ENCODE data around the gene TGFB2.

The TGFB2 gene

DNA sequence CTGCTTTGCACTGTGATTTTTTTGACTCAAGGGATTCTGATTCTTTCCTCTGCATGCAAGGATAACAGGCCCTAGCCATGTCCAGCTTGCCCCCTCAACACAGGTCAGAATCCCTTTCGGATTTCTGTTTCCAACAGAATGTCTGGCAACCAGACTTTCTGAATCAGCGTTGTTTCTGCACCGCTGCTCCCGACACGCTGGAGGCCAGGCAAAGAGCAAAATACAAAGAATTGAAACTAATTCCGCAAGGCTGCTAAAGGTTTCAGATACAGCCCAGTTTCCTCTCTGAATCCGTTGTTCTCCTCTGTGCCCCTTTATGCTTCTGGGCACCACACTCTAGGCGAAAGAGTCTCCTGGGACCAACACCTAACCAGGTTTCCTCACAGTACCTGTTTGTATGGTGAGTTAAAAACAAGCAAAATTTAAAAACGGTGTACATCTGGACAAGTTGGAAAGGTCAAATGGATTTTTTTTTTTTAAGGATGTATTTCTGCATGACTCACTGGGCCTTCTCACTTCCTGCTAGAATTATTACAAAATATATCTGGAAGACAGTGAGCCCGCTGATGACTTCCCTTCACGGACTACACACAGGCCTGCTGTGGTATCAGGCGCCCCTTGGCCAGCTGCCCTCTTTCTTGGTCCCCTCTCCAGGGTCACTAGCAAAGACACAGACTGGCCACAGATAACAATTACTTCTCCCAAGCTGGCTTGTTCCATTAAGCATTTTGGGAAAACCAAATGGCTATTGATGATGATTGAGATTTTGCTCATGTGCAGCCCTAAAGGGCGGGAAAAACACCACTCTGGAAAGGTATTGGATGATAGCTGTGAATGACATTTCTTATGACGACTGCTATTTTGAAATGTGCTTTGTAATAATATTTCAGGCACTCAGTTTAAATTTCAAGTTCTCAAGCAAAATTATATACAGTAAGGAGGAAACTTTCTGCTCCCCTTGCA lies 118.3 kb downstream of the TGFB2 start:
- DNase-seq (ENCODE audit: low spot score), result peak; percentile 51

DNA sequence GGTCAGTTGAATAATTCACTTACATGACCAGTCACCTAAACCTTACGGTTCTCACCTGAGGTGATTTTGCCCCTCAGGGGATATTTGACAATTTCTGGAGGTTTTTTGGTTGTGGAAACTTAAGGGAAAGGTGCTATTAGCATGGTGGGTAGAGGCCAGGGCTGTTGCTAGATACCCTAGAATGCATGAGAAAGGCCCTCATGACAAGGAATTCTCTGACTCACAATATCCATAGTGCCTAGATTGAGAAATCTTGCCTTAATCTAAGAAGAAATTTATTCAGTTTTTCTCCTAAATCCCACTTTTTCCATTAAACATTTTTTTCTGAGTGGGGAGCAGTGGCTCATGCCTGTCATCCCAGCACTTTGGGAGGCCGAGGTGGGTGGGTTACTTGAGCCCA lies 119.7 kb downstream of the TGFB2 start:
- DNase-seq (ENCODE audit: low spot score), result no peak

DNA sequence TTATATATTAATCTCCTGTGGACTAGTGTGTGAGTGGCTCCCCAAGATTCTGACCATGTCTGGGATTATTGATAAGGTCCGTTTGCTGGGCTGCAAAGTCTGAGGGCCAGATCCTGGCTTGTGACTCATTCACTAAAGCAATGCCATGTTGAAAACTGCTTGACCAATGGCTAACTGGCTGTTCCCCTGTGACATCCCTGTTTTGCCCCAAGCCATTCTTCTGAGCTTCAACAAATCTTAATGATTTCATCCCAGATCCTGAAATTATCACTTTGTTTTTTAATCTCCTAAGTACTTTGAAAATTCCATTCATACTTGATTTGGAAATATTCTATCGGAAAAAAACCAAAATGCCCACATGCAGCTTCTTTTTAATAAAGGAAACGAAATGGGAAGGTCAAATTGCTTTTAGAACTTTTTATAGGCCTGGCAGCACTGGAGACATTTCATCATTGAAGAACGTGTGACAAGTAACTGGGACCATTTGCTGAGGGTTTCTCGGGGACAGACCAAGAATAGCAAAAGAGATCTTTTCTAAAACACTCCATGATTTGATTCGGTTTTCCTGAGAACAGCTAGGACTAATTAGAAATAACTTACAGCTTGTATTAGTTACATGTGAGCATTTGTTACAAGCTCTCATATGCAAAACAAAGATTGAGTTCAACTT lies 121.3 kb downstream of the TGFB2 start:
- DNase-seq (ENCODE audit: low spot score), result no peak

DNA sequence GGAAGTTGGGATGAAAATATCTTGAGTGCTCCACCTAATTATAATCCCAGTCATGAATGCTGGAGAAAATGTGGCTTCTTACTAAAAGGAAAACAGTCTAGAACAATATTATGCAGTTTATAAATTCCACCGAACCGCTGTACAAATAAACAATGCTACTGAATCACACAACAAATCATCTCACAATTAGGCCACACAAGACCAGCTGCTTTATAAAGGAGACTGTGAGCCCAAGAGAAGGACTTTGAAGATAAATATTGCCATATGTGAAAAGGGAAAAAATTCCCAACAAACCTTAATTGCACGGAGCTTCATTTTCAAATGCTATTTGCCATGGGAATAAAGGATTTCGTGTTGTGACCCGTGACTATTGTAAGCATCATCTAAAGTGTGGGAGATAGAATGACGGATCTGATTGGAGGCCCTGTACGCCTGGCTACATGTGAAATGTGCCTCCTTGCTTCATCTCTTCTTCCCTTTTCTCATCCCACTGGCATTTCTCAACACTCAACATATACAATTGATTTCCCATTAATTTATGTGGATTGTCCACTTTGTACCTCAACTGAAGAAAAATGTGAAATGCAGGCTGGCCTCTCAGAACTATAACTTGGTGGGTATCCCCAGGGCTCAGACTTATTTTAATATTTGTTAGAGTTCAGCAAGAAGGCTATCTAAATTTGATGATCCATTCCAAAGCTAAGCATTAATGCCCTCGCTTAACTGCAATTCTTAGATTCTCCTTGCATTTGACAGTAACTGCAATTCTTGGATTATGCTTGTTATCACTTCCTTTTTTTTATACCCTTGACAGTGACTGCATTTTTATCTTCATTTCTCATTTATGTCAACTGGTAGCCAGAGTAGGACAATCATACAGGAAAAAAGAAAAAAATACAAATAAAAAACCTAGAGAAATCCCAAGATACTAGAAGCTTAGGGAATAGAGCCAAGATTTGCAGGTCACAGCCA lies 122.3 kb downstream of the TGFB2 start:
- no peak for DNase-seq (ENCODE audit: low spot score)

DNA sequence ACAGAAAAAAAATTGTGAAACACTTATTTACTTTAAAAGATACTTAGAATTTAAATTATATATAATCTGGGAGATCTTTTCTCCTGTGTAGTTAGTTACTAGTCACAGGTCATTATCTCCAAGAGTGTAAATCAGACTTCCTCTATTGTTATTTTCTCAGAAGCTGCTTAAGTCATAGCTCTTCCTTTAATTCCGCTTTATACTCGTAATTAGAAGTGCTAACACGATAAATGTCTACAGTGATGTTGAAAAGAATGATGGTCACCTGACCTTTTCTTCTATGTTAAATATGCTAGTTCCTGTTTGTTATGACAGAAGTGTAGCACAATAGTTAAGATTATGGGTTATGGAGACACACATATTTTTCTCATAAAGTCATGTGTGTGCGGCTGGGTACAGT lies 123.6 kb downstream of the TGFB2 start:
- DNase-seq (ENCODE audit: low spot score), result no peak

- no peak for DNase-seq (ENCODE audit: low spot score)
These were observed 127.7 kb downstream of the TGFB2 start for GRCh38 chr1:218472885-218473284.

- no peak for DNase-seq (ENCODE audit: low spot score)
These were observed 128.4 kb downstream of the TGFB2 start for GRCh38 chr1:218473522-218473921.

DNA sequence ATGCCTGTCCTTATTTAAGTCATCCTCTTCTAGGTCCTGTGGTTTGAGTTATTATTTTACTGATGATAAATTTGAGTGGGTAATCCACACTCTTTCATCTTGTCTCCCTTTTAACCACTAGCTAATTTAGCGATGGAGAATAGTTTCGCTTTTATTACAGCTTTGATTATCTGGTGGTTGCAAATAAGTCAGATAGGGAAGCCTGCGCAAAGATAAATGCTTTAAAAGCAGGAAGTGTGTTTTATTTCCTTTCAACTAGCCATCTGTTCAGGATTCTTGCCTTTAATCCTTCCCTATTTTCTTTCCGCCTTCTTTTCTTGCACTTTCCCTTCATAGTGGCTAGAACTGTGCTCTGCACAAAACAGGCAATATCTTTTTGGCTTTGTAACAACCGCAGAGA lies 129.0 kb downstream of the TGFB2 start:
- DNase-seq (ENCODE audit: low spot score), result no peak

- DNase-seq (ENCODE audit: low spot score), result no peak
These were observed 130.1 kb downstream of the TGFB2 start for GRCh38 chr1:218475275-218475674.

DNA sequence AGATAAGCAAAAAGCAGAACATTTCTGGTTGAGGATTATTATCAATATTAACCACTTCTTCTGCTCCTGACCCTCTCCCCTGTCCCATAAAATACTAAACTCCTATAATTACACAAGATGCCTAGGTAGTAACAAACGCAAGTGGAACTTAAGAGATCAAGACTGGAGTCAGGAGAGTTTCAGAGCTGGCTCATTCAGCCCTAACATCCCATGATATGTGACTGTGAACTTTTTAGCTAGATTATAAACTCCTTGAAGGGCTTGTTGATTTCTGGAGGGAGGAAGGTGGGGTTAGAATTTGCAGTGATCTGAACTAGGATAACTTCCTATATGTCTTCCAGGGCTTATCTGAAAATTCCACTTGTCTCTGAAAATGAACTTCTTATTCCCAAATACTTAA lies 130.6 kb downstream of the TGFB2 start:
- no peak for DNase-seq (ENCODE audit: low spot score)

DNA sequence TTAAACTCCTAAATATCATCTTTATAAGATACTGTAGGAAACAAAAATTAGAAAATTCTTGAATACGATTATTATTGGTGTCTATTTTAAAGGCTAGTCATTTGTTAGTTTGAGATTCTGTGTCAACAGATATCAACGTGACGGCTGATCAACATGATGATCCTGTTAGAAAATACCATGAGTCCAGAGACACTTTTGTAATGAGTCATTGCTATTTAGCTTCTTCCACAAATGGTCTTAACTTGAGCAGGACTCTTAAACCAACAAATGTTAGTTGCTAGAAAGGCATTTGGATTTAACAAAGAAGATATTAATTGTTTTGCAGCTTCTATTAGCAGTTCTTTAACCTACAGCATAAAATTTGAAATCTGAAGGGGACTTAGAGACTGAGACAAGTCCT lies 131.2 kb downstream of the TGFB2 start:
- no peak for DNase-seq (ENCODE audit: low spot score)

DNA sequence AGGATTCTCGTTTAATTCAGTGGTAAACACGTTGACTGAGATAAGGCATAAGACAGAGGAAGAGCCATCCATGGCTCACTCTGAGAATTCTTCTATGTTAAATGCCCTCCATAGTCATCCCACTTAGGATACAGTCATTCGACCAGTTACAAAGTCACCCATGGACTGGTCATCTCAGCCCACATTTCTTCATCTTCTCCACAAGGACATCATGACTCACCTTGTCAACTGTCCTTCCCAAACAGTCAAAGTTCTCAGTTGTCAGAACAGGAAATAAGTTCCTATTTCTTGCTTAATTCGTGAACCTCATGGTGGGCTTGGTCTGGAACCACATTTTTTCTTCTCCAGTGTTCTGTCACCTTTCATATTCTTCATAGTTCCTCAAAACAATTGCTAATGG lies 133.2 kb downstream of the TGFB2 start:
- DNase-seq (ENCODE audit: low spot score), result peak; percentile 8

GRCh38 chr1:218479436-218480115 lies 134.4 kb downstream of the TGFB2 start:
- DNase-seq (ENCODE audit: low spot score), result no peak

DNA sequence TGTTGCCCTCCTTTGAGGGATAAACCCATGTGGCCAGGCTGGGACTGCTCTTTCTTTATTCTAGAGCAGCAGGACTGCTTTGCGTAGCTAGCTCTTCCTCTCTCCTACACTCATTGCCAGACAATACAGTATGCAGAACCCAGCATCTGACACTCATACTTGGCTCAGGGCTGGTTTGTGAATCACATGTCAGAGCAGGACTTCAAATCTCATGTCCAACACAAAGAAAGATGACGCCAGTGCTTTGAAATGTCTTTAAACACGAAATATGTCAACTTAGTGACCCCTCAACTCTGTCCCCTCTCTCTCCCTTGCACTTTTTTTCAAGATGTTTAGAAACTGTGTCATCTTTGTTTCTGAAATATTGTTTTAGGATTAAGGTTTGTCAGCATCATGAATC lies 135.0 kb downstream of the TGFB2 start:
- DNase-seq (ENCODE audit: low spot score), result no peak

GRCh38 chr1:218480588-218481099 lies 135.5 kb downstream of the TGFB2 start:
- no peak for DNase-seq (ENCODE audit: low spot score)

DNA sequence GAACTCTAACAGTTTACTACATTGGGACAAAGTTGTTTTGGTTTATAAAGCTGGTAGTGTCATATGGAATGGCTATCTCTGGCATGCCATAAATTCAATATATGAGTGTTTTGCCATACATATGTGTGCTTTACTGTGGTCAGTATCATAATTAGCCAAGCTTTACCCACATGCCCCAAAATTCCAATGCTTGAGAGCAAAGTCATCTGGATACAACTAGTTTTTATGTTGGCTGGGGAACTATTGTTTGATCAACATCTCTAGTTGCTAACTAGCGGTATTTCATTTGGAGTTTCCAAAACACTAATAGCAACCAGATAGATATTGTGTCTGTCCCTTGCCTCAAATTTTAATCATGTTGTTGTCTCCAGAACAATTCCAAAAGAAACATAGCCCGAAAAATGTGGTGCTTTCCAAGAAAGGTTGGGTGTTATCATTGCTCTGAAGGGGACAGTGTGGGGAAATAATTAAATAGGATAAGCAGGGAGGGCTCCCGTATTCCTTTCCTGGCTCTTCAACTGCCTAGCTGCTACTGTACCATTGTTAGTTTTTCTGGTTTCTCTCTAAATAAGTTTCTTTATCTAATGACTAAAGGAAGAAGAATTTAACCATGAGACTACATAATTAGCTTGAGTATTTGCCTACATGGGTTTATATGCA lies 136.1 kb downstream of the TGFB2 start:
- no peak for DNase-seq (ENCODE audit: low spot score)

GRCh38 chr1:218482683-218483082 lies 137.5 kb downstream of the TGFB2 start:
- DNase-seq (ENCODE audit: low spot score), result no peak

- no peak for DNase-seq (ENCODE audit: low spot score)
These were observed 140.2 kb downstream of the TGFB2 start for GRCh38 chr1:218485241-218485928.

GRCh38 chr1:218488531-218488930 lies 143.4 kb downstream of the TGFB2 start:
- DNase-seq (ENCODE audit: low spot score), result no peak

DNA sequence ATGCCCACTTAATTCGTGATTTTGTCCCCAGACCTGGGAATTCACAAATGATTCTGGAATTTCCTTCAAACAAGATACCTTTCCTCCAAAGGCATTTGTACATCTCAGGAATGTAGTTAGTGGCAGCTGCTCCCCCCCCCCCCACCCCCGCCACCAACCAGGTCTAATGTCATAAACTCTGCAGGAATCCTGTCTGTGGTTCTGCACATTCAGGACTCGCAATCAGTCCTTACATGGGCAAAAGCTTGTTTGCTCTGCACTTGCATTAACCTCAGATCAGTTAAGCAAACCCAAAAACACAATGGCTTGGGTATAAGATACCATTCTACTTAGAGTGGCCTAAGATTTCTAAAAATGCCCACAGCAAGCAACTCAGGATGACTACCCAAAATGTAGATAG lies 143.8 kb downstream of the TGFB2 start:
- no peak for DNase-seq (ENCODE audit: low spot score)
